GM06990 (cell line): Measurements from ENCODE around the gene ALPK3.

Experiments
- DNase-seq: peaks from one replicate; pipeline ENCODE4 v3.0.0-alpha.2; 2011; ENCODE audit not compliant: insufficient read length; ENCODE audit errors: extremely low read depth
- H3K27me3 ChIP-seq: replicated peaks from 2 replicates; pipeline ENCODE4 v1.6.0; 2011; ENCODE audit warnings: low read length; ENCODE audit not compliant: control insufficient read depth, insufficient read depth
- H3K36me3 ChIP-seq: 2 replicates; pipeline ENCODE4 v1.5.1; 2011; ENCODE audit warnings: low read length; ENCODE audit not compliant: control insufficient read depth, insufficient read depth
- H3K4me3 ChIP-seq: replicated peaks from 2 replicates; pipeline ENCODE4 v1.5.1; 2011; ENCODE audit warnings: low read depth, mild to moderate bottlenecking, control low read depth, low read length
- TF ChIP-seq, protein P1 (sequence below): IDR thresholded peaks from 2 replicates; pipeline ENCODE4 v1.5.1; 2011; ENCODE audit warnings: low read length, control low read depth, mild to moderate bottlenecking, inconsistent platforms; ENCODE audit not compliant: insufficient read depth, poor library complexity, severe bottlenecking

Gene ALPK3

GRCh38 chr15:84816694-84817465 lies at the start of gene ALPK3:
Gene ALPK3, plus strand, starts transcription at chr15:84817356. Its CDS starts 97 bp downstream, at chr15:84817453.
- H3K4me3 ChIP-seq, result no peak within 1 kb of the TSS
- DNase-seq, result no peak
- no peaks in the 10 kb centered on the region; the same call in 1 of the 2 replicates for H3K27me3 ChIP-seq
- TF ChIP-seq, protein P1, sequence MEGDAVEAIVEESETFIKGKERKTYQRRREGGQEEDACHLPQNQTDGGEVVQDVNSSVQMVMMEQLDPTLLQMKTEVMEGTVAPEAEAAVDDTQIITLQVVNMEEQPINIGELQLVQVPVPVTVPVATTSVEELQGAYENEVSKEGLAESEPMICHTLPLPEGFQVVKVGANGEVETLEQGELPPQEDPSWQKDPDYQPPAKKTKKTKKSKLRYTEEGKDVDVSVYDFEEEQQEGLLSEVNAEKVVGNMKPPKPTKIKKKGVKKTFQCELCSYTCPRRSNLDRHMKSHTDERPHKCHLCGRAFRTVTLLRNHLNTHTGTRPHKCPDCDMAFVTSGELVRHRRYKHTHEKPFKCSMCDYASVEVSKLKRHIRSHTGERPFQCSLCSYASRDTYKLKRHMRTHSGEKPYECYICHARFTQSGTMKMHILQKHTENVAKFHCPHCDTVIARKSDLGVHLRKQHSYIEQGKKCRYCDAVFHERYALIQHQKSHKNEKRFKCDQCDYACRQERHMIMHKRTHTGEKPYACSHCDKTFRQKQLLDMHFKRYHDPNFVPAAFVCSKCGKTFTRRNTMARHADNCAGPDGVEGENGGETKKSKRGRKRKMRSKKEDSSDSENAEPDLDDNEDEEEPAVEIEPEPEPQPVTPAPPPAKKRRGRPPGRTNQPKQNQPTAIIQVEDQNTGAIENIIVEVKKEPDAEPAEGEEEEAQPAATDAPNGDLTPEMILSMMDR, result no peak
- H3K36me3 ChIP-seq, result no peaks in the 10 kb centered on the region

DNA sequence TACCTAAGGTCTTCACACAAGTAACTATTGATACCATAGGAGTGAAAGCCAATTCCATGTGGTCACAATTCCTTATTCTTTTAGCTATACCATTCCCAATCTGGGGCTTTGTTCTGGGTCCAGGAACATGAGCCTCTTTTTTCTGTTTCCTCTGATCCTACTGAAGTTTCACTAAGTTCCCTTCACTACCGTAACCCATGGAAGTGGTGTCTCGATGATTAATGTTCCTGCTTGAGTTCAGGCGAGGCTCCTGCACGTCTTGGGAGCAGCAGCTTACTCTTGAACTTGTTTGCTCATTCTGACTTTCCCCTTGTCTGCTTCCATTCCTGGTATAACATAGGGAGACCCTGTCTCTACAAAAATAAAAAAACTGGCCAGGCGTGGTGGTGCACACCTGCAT lies 45.1 kb upstream of the ALPK3 start:
- DNase-seq, result no peak
- Histone ChIP-seq H3K4me3 (no peak overlapping the region), H3K27me3 (no peaks in the 10 kb centered on the region), H3K36me3 (peaks cover 9% of the 10 kb centered on the region)
- TF ChIP-seq, protein P1, result no peak

DNA sequence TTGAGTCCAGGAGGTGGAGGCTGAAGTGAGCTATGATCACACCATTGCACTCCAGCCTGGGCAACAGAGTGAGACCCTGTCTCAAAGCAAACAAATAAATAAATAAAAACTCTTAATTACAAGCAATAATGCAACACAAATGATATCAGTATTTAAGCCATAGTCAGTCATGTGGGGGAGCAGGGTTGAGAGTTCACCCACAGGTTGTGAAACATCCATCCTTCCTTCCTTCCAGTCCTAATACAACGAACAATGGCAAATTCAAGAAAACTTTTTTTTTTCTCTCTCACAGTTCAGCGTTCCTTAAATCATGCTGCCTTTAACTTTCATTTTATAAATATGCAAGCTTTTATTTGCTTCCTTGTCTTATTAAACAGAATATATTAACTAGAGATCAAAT lies 44.7 kb upstream of the ALPK3 start:
- H3K4me3 ChIP-seq, result no peak overlapping the region
- no peak for DNase-seq
- no peaks in the 10 kb centered on the region for H3K27me3 ChIP-seq
- TF ChIP-seq, protein P1, result no peak
- peaks cover 5% of the 10 kb centered on the region for H3K36me3 ChIP-seq

GRCh38 chr15:84773716-84774115 lies 43.4 kb upstream of the ALPK3 start:
- Histone ChIP-seq H3K4me3 (no peak overlapping the region), H3K36me3 (peaks cover 7% of the 10 kb centered on the region), H3K27me3 (no peaks in the 10 kb centered on the region)
- TF ChIP-seq, protein P1, result no peak
- no peak for DNase-seq

DNA sequence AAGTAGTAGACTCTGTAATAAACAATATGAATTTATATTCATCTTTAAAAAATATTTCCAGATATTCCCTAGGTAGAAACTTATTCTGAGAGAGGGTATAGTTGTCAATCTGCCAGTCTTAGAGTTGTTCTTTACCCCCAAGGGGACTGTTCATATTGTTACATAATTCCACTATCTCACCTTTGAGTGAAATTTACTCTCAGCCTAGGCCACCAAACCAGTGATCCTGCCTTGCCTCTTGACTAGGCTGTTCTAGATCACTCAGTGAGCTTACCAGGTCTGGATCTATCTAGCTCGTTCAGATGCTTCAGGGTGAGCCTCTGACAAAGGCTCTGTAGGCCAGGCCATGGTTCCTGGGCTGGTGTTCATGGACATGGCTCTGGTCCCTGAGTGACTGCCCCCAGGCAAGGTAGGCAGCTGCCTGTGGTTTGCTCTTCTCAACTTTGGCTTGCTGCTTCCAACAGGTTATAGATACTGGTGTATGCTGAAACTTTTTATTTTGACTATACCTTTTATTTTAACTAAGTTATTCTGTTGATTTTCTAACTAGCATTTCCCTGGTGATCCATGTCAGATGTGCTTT lies 41.2 kb upstream of the ALPK3 start:
- H3K36me3 ChIP-seq, result peaks cover 4% of the 10 kb centered on the region
- H3K27me3 ChIP-seq, result no peaks in the 10 kb centered on the region
- DNase-seq, result no peak
- TF ChIP-seq, protein P1, result no peak
- no peak overlapping the region for H3K4me3 ChIP-seq

GRCh38 chr15:84778194-84778593 lies 39.0 kb upstream of the ALPK3 start:
- H3K27me3 ChIP-seq, result no peaks in the 10 kb centered on the region
- peaks cover 6% of the 10 kb centered on the region for H3K36me3 ChIP-seq
- DNase-seq, result no peak
- no peak overlapping the region for H3K4me3 ChIP-seq
- TF ChIP-seq, protein P1, result no peak
